Hepatocyte (in vitro differentiated cells): ENCODE results near the gene PRSS57. TPM values are rescaled to one million over a fixed set of nuclear protein-coding genes. Genes with fewer than 3 reads are reported as not detected.
A peak's percentile ranks its signal among the peaks of the same experiment; 100 is the strongest.

Experiments used
- DNase-seq: peaks from one replicate; pipeline ENCODE4 v3.0.0-alpha.2; 2016; ENCODE audit warnings: low spot score
- H2AFZ ChIP-seq: fragments of 200-600 bp; sonication (generic); 2 replicates; pipeline ENCODE4 v1.6.0; 2016; ENCODE audit warnings: antibody characterized with exemption, mild to moderate bottlenecking
- H3K27ac ChIP-seq: fragments of 200-600 bp; sonication (generic); 2 replicates; pipeline ENCODE4 v1.5.1; 2016; ENCODE audit warnings: mild to moderate bottlenecking
- H3K27me3 ChIP-seq: fragments of 200-600 bp; sonication (generic); 2 replicates; pipeline ENCODE4 v1.6.1; 2016
- H3K36me3 ChIP-seq: fragments of 200-600 bp; sonication (generic); replicated peaks from 2 replicates; pipeline ENCODE4 v1.5.1; 2016; ENCODE audit warnings: low read depth; ENCODE audit not compliant: insufficient read depth
- H3K4me1 ChIP-seq: fragments of 200-600 bp; sonication (generic); 2 replicates; pipeline ENCODE4 v1.5.1; 2016; ENCODE audit warnings: mild to moderate bottlenecking, moderate library complexity; ENCODE audit not compliant: insufficient read depth
- H3K4me2 ChIP-seq: fragments of 200-600 bp; sonication (generic); 2 replicates; pipeline ENCODE4 v1.6.0; 2016
- H3K4me3 ChIP-seq: fragments of 200-600 bp; sonication (generic); 2 replicates; pipeline ENCODE4 v1.5.1; 2016; ENCODE audit warnings: mild to moderate bottlenecking
- H3K79me2 ChIP-seq: fragments of 200-600 bp; sonication (generic); 2 replicates; pipeline ENCODE4 v1.6.0; 2017; ENCODE audit warnings: mild to moderate bottlenecking
- H3K9me2 ChIP-seq: fragments of 200-600 bp; sonication (generic); replicated peaks from 2 replicates; pipeline ENCODE4 v1.6.0; 2017; ENCODE audit warnings: mild to moderate bottlenecking; ENCODE audit not compliant: insufficient read depth
- H3K9me3 ChIP-seq: fragments of 200-600 bp; sonication (generic); 2 replicates; pipeline ENCODE4 v1.5.1; 2016; ENCODE audit warnings: low read depth, mild to moderate bottlenecking
- H4K20me1 ChIP-seq: fragments of 200-600 bp; sonication (generic); 2 replicates; pipeline ENCODE4 v1.6.0; 2016; ENCODE audit warnings: mild to moderate bottlenecking; ENCODE audit not compliant: insufficient read depth, poor library complexity, severe bottlenecking
- CTCF ChIP-seq: fragments of 200-600 bp; sonication (generic); IDR thresholded peaks from 2 replicates; pipeline ENCODE4 v1.5.1; 2016; ENCODE audit warnings: antibody characterized with exemption, mild to moderate bottlenecking; ENCODE audit not compliant: poor library complexity
- EZH2 ChIP-seq: fragments of 200-600 bp; sonication (generic); IDR thresholded peaks from 2 replicates; pipeline ENCODE4 v1.6.1; 2016; ENCODE audit warnings: antibody characterized with exemption, mild to moderate bottlenecking, borderline replicate concordance
- EZH2phosphoT487 ChIP-seq: fragments of 200-600 bp; sonication (generic); IDR thresholded peaks from one replicate; pipeline ENCODE4 v1.6.1; 2018; ENCODE audit warnings: antibody characterized with exemption, mild to moderate bottlenecking, low read depth, moderate library complexity; ENCODE audit not compliant: unreplicated experiment, severe bottlenecking
- WGBS: methylation state at CpG from one replicate; pipeline ENCODE4 v1.1.6; 2016; ENCODE audit warnings: low lambda C conversion rate; ENCODE audit errors: missing lambda C conversion rate; 5-methylcytosine and 5-hydroxymethylcytosine counted together
- polyA plus RNA-seq: library from polyadenylated mRNA; unstranded; fragments of >200 nt; fragmentation: Nextera tagmentation; extraction: Ambion mirVana; gene quantifications from 2 replicates; pipeline ENCODE4 v1.2.1, GENCODE V29; 2016
- total RNA-seq: library from RNA; depleted of rRNA; stranded (reverse); fragments of >200 nt; gene quantifications from 2 replicates; pipeline ENCODE4 v1.2.3, GENCODE V29; 2014

Gene PRSS57
- total and polyA plus RNA-seq, 2 experiments from 2014 or later: 1.2 to 2.4 TPM

GRCh38 chr19:685454-685931 is 9.8 kb downstream of the PRSS57 start:
- H4K20me1 ChIP-seq: no peaks in the 10 kb centered on the region
- H3K27me3 ChIP-seq: no peaks in the 10 kb centered on the region
- H3K4me3 ChIP-seq: no peak overlapping the region
- no peak overlapping the region for H3K4me2 ChIP-seq
- H3K4me1 ChIP-seq: no peaks in the 10 kb centered on the region
- no peaks in the 10 kb centered on the region for H3K9me2 ChIP-seq
- H2AFZ ChIP-seq: no peak overlapping the region
- no peaks in the 10 kb centered on the region for H3K79me2 ChIP-seq
- H3K9me3 ChIP-seq: no peaks in the 10 kb centered on the region
- no peak for TF ChIP-seq EZH2phosphoT487
- TF ChIP-seq EZH2: no peak
- TF ChIP-seq CTCF: no peak
- no peaks in the 10 kb centered on the region for H3K36me3 ChIP-seq
- DNase-seq: no peak
- no peak overlapping the region for H3K27ac ChIP-seq
- 80% methylated on average over 14 of the region's 31 CpGs for WGBS

- no peaks in the 10 kb centered on the region for H3K9me3 ChIP-seq
- WGBS: 92% methylated on average over 25 of the region's 25 CpGs
- TF ChIP-seq EZH2phosphoT487: no peak
- TF ChIP-seq CTCF: no peak
- no peak for TF ChIP-seq EZH2
- no peak overlapping the region for H3K27ac ChIP-seq
- no peak overlapping the region for H2AFZ ChIP-seq
- H3K9me2 ChIP-seq: no peaks in the 10 kb centered on the region
- no peaks in the 10 kb centered on the region for H3K36me3 ChIP-seq
- peaks cover 15% of the 10 kb centered on the region for H3K79me2 ChIP-seq
- no peak for DNase-seq
- peaks cover 14% of the 10 kb centered on the region for H3K4me1 ChIP-seq
- H3K27me3 ChIP-seq: no peaks in the 10 kb centered on the region
- H4K20me1 ChIP-seq: no peaks in the 10 kb centered on the region
- no peak overlapping the region for H3K4me2 ChIP-seq
- H3K4me3 ChIP-seq: no peak overlapping the region
Observed at GRCh38 chr19:682678-683320, 12.5 kb downstream of the PRSS57 start.

GRCh38 chr19:681029-682019 is 13.9 kb downstream of the PRSS57 start:
- Histone ChIP-seq H3K4me3 (no peak overlapping the region), H3K4me1 (peaks cover 26% of the 10 kb centered on the region), H4K20me1 (no peaks in the 10 kb centered on the region), H3K9me3 (no peaks in the 10 kb centered on the region), H3K27ac (peak overlapping the region; percentile 90), H3K36me3 (no peaks in the 10 kb centered on the region), H3K4me2 (peak overlapping the region; percentile 71), H3K79me2 (peaks cover 25% of the 10 kb centered on the region), H2AFZ (no peak overlapping the region), H3K9me2 (no peaks in the 10 kb centered on the region), H3K27me3 (no peaks in the 10 kb centered on the region)
- DNase-seq: peak; percentile 95
- TF ChIP-seq EZH2 (no peak), CTCF (no peak), EZH2phosphoT487 (no peak)
- 95% methylated on average over 45 of the region's 54 CpGs for WGBS
